Measurements from ENCODE around the gene RNF220.

The RNF220 gene

GRCh38 chr1:44497422-44498170, 92.5 kb downstream of the RNF220 start:
- Histone ChIP-seq H4K20me1 (ENCODE audit: insufficient read depth, low read length) (no peaks in the 10 kb centered on the region), H3K4me3 (ENCODE audit: low read depth, low read length, poor library complexity, severe bottlenecking) (no peak overlapping the region), H3K36me3 (ENCODE audit: insufficient read depth, low read length) (no peaks in the 10 kb centered on the region), H3K27me3 (ENCODE audit: insufficient read depth, low read length) (no peaks in the 10 kb centered on the region), H3F3A (ENCODE audit: insufficient read depth, low read length) (no peaks in the 10 kb centered on the region), H3K27ac (ENCODE audit: low read depth, low read length, poor library complexity, severe bottlenecking) (no peak overlapping the region), H3K4me1 (ENCODE audit: insufficient read depth, low read length, severe bottlenecking) (no peaks in the 10 kb centered on the region), H3K9me2 (ENCODE audit: low read depth, low read length) (no peaks in the 10 kb centered on the region), H3K9me3 (ENCODE audit: low read length) (no peaks in the 10 kb centered on the region), H3K9ac (ENCODE audit: low read length) (no peak overlapping the region), H3K79me2 (ENCODE audit: insufficient read depth, low read length) (no peaks in the 10 kb centered on the region), H2AFZ (ENCODE audit: low read length) (no peak overlapping the region), H3K4me2 (ENCODE audit: low read length) (no peak overlapping the region)
- no peak for TF ChIP-seq EZH2 (IDR thresholded peaks at IDR 0.05; ENCODE audit: borderline replicate concordance, low read length)

- H3K4me2 ChIP-seq (ENCODE audit: low read length) = no peak overlapping the region
- no peaks in the 10 kb centered on the region for H3K9me2 ChIP-seq (ENCODE audit: low read depth, low read length)
- no peak overlapping the region for H3K27ac ChIP-seq (ENCODE audit: low read depth, low read length, poor library complexity, severe bottlenecking)
- no peaks in the 10 kb centered on the region for H3K4me1 ChIP-seq (ENCODE audit: insufficient read depth, low read length, severe bottlenecking)
- no peaks in the 10 kb centered on the region for H4K20me1 ChIP-seq (ENCODE audit: insufficient read depth, low read length)
- no peaks in the 10 kb centered on the region for H3K79me2 ChIP-seq (ENCODE audit: insufficient read depth, low read length)
- H3F3A ChIP-seq (ENCODE audit: insufficient read depth, low read length) = no peaks in the 10 kb centered on the region
- peaks cover 4% of the 10 kb centered on the region; the same call in 1 of the 2 replicates for H3K27me3 ChIP-seq (ENCODE audit: insufficient read depth, low read length)
- no peaks in the 10 kb centered on the region for H3K36me3 ChIP-seq (ENCODE audit: insufficient read depth, low read length)
- H3K9me3 ChIP-seq (ENCODE audit: low read length) = no peaks in the 10 kb centered on the region
- no peak for TF ChIP-seq EZH2 (IDR thresholded peaks at IDR 0.05; ENCODE audit: borderline replicate concordance, low read length)
- no peak for TF ChIP-seq CTCF (IDR thresholded peaks at IDR 0.05; ENCODE audit: low read length)
- H3K9ac ChIP-seq (ENCODE audit: low read length) = no peak overlapping the region
- H2AFZ ChIP-seq (ENCODE audit: low read length) = no peak overlapping the region
- H3K4me3 ChIP-seq (ENCODE audit: low read depth, low read length, poor library complexity, severe bottlenecking) = no peak overlapping the region
These were observed 94.3 kb downstream of the RNF220 start for GRCh38 chr1:44499306-44499705.

GRCh38 chr1:44500181-44501046, 95.4 kb downstream of the RNF220 start:
- no peaks in the 10 kb centered on the region for H3K36me3 ChIP-seq (ENCODE audit: insufficient read depth, low read length)
- H3K9me3 ChIP-seq (ENCODE audit: low read length) = no peaks in the 10 kb centered on the region
- H2AFZ ChIP-seq (ENCODE audit: low read length) = no peak overlapping the region
- H3K79me2 ChIP-seq (ENCODE audit: insufficient read depth, low read length) = no peaks in the 10 kb centered on the region
- no peak overlapping the region for H3K4me2 ChIP-seq (ENCODE audit: low read length)
- no peak overlapping the region for H3K27ac ChIP-seq (ENCODE audit: low read depth, low read length, poor library complexity, severe bottlenecking)
- no peaks in the 10 kb centered on the region for H3F3A ChIP-seq (ENCODE audit: insufficient read depth, low read length)
- peaks cover 4% of the 10 kb centered on the region; the same call in 1 of the 2 replicates for H3K27me3 ChIP-seq (ENCODE audit: insufficient read depth, low read length)
- no peaks in the 10 kb centered on the region for H4K20me1 ChIP-seq (ENCODE audit: insufficient read depth, low read length)
- no peak overlapping the region for H3K9ac ChIP-seq (ENCODE audit: low read length)
- TF ChIP-seq EZH2 (IDR thresholded peaks at IDR 0.05; ENCODE audit: borderline replicate concordance, low read length) (no peak), CTCF (IDR thresholded peaks at IDR 0.05; ENCODE audit: low read length) (no peak)
- H3K4me3 ChIP-seq (ENCODE audit: low read depth, low read length, poor library complexity, severe bottlenecking) = no peak overlapping the region
- H3K4me1 ChIP-seq (ENCODE audit: insufficient read depth, low read length, severe bottlenecking) = no peaks in the 10 kb centered on the region
- H3K9me2 ChIP-seq (ENCODE audit: low read depth, low read length) = no peaks in the 10 kb centered on the region
